Activated T-helper 9 cell treated with anti-CD3 and anti-CD28 coated beads, Interleukin-2, amount 50 U/mL, for 16 hours (primary cell): ENCODE data around the gene LRBA.

Experiments used
- DNase-seq: peaks from one replicate; pipeline ENCODE4 v3.0.0-alpha.2; 2020; ENCODE audit warnings: low read depth

LRBA gene

GRCh38 chr4:150318971-150319370 is 696.1 kb downstream of the LRBA start:
- DNase-seq: no peak

GRCh38 chr4:150318527-150318926 is 696.6 kb downstream of the LRBA start:
- no peak for DNase-seq

GRCh38 chr4:150316332-150317205 is 698.5 kb downstream of the LRBA start:
- DNase-seq: no peak

- DNase-seq: no peak
Observed at GRCh38 chr4:150315691-150316090, 699.4 kb downstream of the LRBA start.

- DNase-seq: no peak
Observed at GRCh38 chr4:150315175-150315574, 699.9 kb downstream of the LRBA start.

- DNase-seq: no peak
Observed at GRCh38 chr4:150314031-150314430, 701.1 kb downstream of the LRBA start.

GRCh38 chr4:150310159-150310895 is 704.8 kb downstream of the LRBA start:
- no peak for DNase-seq

GRCh38 chr4:150308824-150309472 is 706.1 kb downstream of the LRBA start:
- no peak for DNase-seq

- no peak for DNase-seq
Observed at GRCh38 chr4:150306719-150307118, 708.4 kb downstream of the LRBA start.

- no peak for DNase-seq
Observed at GRCh38 chr4:150305995-150306394, 709.1 kb downstream of the LRBA start.

- DNase-seq: no peak
Observed at GRCh38 chr4:150302553-150302952, 712.5 kb downstream of the LRBA start.

GRCh38 chr4:150299816-150300215 is 715.3 kb downstream of the LRBA start:
- no peak for DNase-seq

- no peak for DNase-seq
Observed at GRCh38 chr4:150297861-150298474, 717.1 kb downstream of the LRBA start.

- DNase-seq: no peak
Observed at GRCh38 chr4:150289881-150290280, 725.2 kb downstream of the LRBA start.

GRCh38 chr4:150289198-150289597 is 725.9 kb downstream of the LRBA start:
- DNase-seq: no peak

- no peak for DNase-seq
Observed at GRCh38 chr4:150286656-150287055, 728.4 kb downstream of the LRBA start.

GRCh38 chr4:150283689-150284088 is 731.4 kb downstream of the LRBA start:
- no peak for DNase-seq

- no peak for DNase-seq
Observed at GRCh38 chr4:150280975-150281374, 734.1 kb downstream of the LRBA start.

GRCh38 chr4:150280081-150280895 is 734.8 kb downstream of the LRBA start:
- no peak for DNase-seq

- DNase-seq: no peak
Observed at GRCh38 chr4:150278206-150278605, 736.9 kb downstream of the LRBA start.

- no peak for DNase-seq
Observed at GRCh38 chr4:150268444-150268843, 746.6 kb downstream of the LRBA start.
